Sigmoid colon (tissue), 4 donors: ENCODE measurements around the gene XRN2.

Experiments
- EP300 ChIP-seq, 4 donors: sonication (generic); formaldehyde crosslinking; IDR thresholded peaks; one replicate each; pipeline ENCODE4 v1.6.1; 2017; ENCODE audit warnings: antibody characterized with exemption in 4 of 4
- POLR2A ChIP-seq, 2 donors: fragments of 450-650 bp; IDR thresholded peaks; one replicate each; pipeline ENCODE4 v1.6.1; 2016; ENCODE audit warnings: antibody characterized with exemption in 2 of 2, mild to moderate bottlenecking in 2 of 2, moderate library complexity in 2 of 2

DNA sequence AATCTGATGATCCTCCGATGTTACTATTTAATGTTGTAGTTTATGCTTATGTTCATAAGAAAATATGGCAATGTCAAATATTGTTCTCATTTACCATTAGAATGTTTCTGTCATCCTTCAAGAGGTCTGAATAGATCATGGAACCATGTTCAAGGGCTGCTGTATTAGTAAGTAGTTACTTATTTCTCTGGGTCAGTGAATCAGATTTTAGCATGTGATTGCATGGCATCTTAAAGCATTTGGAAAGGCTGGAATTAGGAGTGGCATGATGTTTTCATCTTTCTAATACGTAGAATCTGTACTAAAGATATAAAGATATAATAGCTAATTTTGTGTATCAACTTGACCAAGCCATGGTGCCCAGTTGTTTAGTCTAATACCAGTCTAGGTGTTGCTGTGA lies 134.7 kb downstream of the XRN2 start:
- TF ChIP-seq POLR2A (IDR thresholded peaks at IDR 0.05) (no peak), EP300 (IDR thresholded peaks at IDR 0.05) (no peak)
